HG02642 (cell line): Measurements from ENCODE around the gene FAM53B.

Source experiments
- ATAC-seq: cut with Tn5 transposase; IDR thresholded peaks from one replicate; pipeline ENCODE4 v1.9.1; 2021; ENCODE audit warnings: mild to moderate bottlenecking; ENCODE audit not compliant: unreplicated experiment, poor library complexity

The FAM53B gene

GRCh38 chr10:124570646-124571045, 173.5 kb downstream of the FAM53B start:
- ATAC-seq, result no peak

- no peak for ATAC-seq
Observed at GRCh38 chr10:124569623-124570470, 174.3 kb downstream of the FAM53B start.
